HG02981 (cell line): ENCODE results near the gene GRIN1.

ENCODE experiments used
- ATAC-seq: cut with Tn5 transposase; IDR thresholded peaks from one replicate; pipeline ENCODE4 v1.9.1; 2021; ENCODE audit warnings: mild to moderate bottlenecking, moderate library complexity; ENCODE audit not compliant: unreplicated experiment

GRIN1 gene

GRCh38 chr9:137138722-137139467 is at the start of gene GRIN1:
Gene GRIN1 (plus strand): TSS chr9:137139154. CDS start chr9:137139487, 333 bp downstream.
- ATAC-seq, result no peak

- no peak for ATAC-seq
These were observed 49.6 kb upstream of the GRIN1 start for GRCh38 chr9:137089232-137089947.

- ATAC-seq, result peak; percentile 67
These were observed 43.1 kb upstream of the GRIN1 start for GRCh38 chr9:137095664-137096517.

- no peak for ATAC-seq
These were observed 42.0 kb upstream of the GRIN1 start for GRCh38 chr9:137096785-137097546.

- ATAC-seq, result no peak
These were observed 41.0 kb upstream of the GRIN1 start for GRCh38 chr9:137097761-137098462.

GRCh38 chr9:137099231-137099630 is 39.7 kb upstream of the GRIN1 start:
- no peak for ATAC-seq

GRCh38 chr9:137103206-137103999 is 35.6 kb upstream of the GRIN1 start:
- ATAC-seq, result no peak

GRCh38 chr9:137105814-137106661 is 32.9 kb upstream of the GRIN1 start:
- ATAC-seq, result no peak

GRCh38 chr9:137106662-137107250 is 32.2 kb upstream of the GRIN1 start:
- no peak for ATAC-seq

- ATAC-seq, result no peak
These were observed 31.5 kb upstream of the GRIN1 start for GRCh38 chr9:137107312-137107921.

- no peak for ATAC-seq
These were observed 31.0 kb upstream of the GRIN1 start for GRCh38 chr9:137107982-137108381.

- ATAC-seq, result no peak
These were observed 30.2 kb upstream of the GRIN1 start for GRCh38 chr9:137108608-137109249.

GRCh38 chr9:137109250-137110146 is 29.5 kb upstream of the GRIN1 start:
- no peak for ATAC-seq

GRCh38 chr9:137110147-137110910 is 28.6 kb upstream of the GRIN1 start:
- no peak for ATAC-seq
